IPS-NIHi7 (cell line): Measurements from ENCODE around the gene TMEM150C.
"Not testable (repeated sequence)": the region's sequence is repeated elsewhere in the genome, so short reads cannot be mapped to it uniquely, and the experiment has no call there.

Source experiments
- DNase-seq: peaks from one replicate; pipeline ENCODE4 v3.0.0; 2012; ENCODE audit warnings: mixed read lengths; ENCODE audit errors: extremely low spot score

TMEM150C gene

GRCh38 chr4:82473621-82474164, 88.1 kb downstream of the TMEM150C start:
- no peak for DNase-seq

GRCh38 chr4:82473080-82473479, 88.7 kb downstream of the TMEM150C start:
- not testable (repeated sequence) for DNase-seq

GRCh38 chr4:82469791-82470345, 91.9 kb downstream of the TMEM150C start:
- no peak for DNase-seq

GRCh38 chr4:82467471-82467870, 94.3 kb downstream of the TMEM150C start:
- DNase-seq: no peak

- no peak for DNase-seq
Observed at GRCh38 chr4:82463221-82463620, 98.6 kb downstream of the TMEM150C start.

- DNase-seq: peak; percentile 90
Observed at GRCh38 chr4:82462415-82462831, 99.4 kb downstream of the TMEM150C start.

- DNase-seq: no peak
Observed at GRCh38 chr4:82461710-82462109, 100.1 kb downstream of the TMEM150C start.

GRCh38 chr4:82458729-82459128, 103.1 kb downstream of the TMEM150C start:
- DNase-seq: no peak

GRCh38 chr4:82457266-82457665, 104.5 kb downstream of the TMEM150C start:
- DNase-seq: no peak

GRCh38 chr4:82452026-82452425, 109.8 kb downstream of the TMEM150C start:
- no peak for DNase-seq

GRCh38 chr4:82450966-82451755, 110.6 kb downstream of the TMEM150C start:
- no peak for DNase-seq

GRCh38 chr4:82447886-82448285, 113.9 kb downstream of the TMEM150C start:
- no peak for DNase-seq

GRCh38 chr4:82439088-82439487, 122.7 kb downstream of the TMEM150C start:
- no peak for DNase-seq

GRCh38 chr4:82437285-82438005, 124.3 kb downstream of the TMEM150C start:
- DNase-seq: no peak

GRCh38 chr4:82436780-82437179, 125.0 kb downstream of the TMEM150C start:
- no peak for DNase-seq

- no peak for DNase-seq
Observed at GRCh38 chr4:82436130-82436529, 125.7 kb downstream of the TMEM150C start.

GRCh38 chr4:82434949-82435348, 126.8 kb downstream of the TMEM150C start:
- DNase-seq: no peak

- DNase-seq: no peak
Observed at GRCh38 chr4:82433791-82434190, 128.0 kb downstream of the TMEM150C start.
